Hindlimb muscle (tissue), 1 donor: ENCODE data around the gene CFAP210. TPM values are rescaled to one million over a fixed set of nuclear protein-coding genes. Genes with fewer than 3 reads are reported as not detected.
A peak's percentile ranks its signal among the peaks of the same experiment; 100 is the strongest.
"Not testable (repeated sequence)": the region's sequence is repeated elsewhere in the genome, so short reads cannot be mapped to it uniquely, and the experiment has no call there.

Experiments used
- DNase-seq: peaks from one replicate; pipeline ENCODE4 v3.0.0-alpha.2; 2013
- polyA plus RNA-seq: library from polyadenylated mRNA; unstranded; fragments of 120-200 nt; gene quantifications from one replicate; pipeline ENCODE4 v1.2.1, GENCODE V29; 2013; ENCODE audit not compliant: insufficient read length

Gene CFAP210
- polyA plus RNA-seq, 1 donor = not detected

GRCh38 chr2:169711751-169712509 lies 17.7 kb upstream of the CFAP210 start:
- no peak for DNase-seq

GRCh38 chr2:169709981-169710380 lies 15.8 kb upstream of the CFAP210 start:
- DNase-seq = no peak

- no peak for DNase-seq
Observed at GRCh38 chr2:169709331-169709730, 15.1 kb upstream of the CFAP210 start.

GRCh38 chr2:169707626-169708025 lies 13.4 kb upstream of the CFAP210 start:
- DNase-seq = no peak

GRCh38 chr2:169705927-169706326 lies 11.7 kb upstream of the CFAP210 start:
- no peak for DNase-seq

- no peak for DNase-seq
Observed at GRCh38 chr2:169704160-169704708, 10.0 kb upstream of the CFAP210 start.

GRCh38 chr2:169702996-169703395 lies 8.8 kb upstream of the CFAP210 start:
- DNase-seq = peak; percentile 68

- DNase-seq = not testable (repeated sequence)
Observed at GRCh38 chr2:169699173-169699572, 5.0 kb upstream of the CFAP210 start.

GRCh38 chr2:169696381-169696780 lies 2.2 kb upstream of the CFAP210 start:
- DNase-seq = no peak

- no peak for DNase-seq
Observed at GRCh38 chr2:169694894-169695260, 672 bp upstream of the CFAP210 start.

- DNase-seq = peak; percentile 19
Observed at GRCh38 chr2:169693360-169693759, 845 bp downstream of the CFAP210 start.

- no peak for DNase-seq
Observed at GRCh38 chr2:169692718-169693117, 1.5 kb downstream of the CFAP210 start.

- no peak for DNase-seq
Observed at GRCh38 chr2:169690958-169691357, 3.2 kb downstream of the CFAP210 start.

- not testable (repeated sequence) for DNase-seq
Observed at GRCh38 chr2:169687943-169688342, 6.3 kb downstream of the CFAP210 start.

- not testable (repeated sequence) for DNase-seq
Observed at GRCh38 chr2:169686825-169687224, 7.4 kb downstream of the CFAP210 start.

- not testable (repeated sequence) for DNase-seq
Observed at GRCh38 chr2:169684712-169685111, 9.5 kb downstream of the CFAP210 start.

GRCh38 chr2:169684135-169684565 lies 10.1 kb downstream of the CFAP210 start:
- DNase-seq = no peak

GRCh38 chr2:169683425-169684134 lies 10.6 kb downstream of the CFAP210 start:
- DNase-seq = no peak

- no peak for DNase-seq
Observed at GRCh38 chr2:169683054-169683424, 11.2 kb downstream of the CFAP210 start.

GRCh38 chr2:169676850-169677249 lies 17.4 kb downstream of the CFAP210 start:
- no peak for DNase-seq

GRCh38 chr2:169676357-169676756 lies 17.8 kb downstream of the CFAP210 start:
- DNase-seq = no peak

- DNase-seq = no peak
Observed at GRCh38 chr2:169673921-169674320, 20.3 kb downstream of the CFAP210 start.

- no peak for DNase-seq
Observed at GRCh38 chr2:169673106-169673505, 21.1 kb downstream of the CFAP210 start.

GRCh38 chr2:169672406-169672805 lies 21.8 kb downstream of the CFAP210 start:
- no peak for DNase-seq
